Measurements from ENCODE around the gene GP5.

Gene GP5

GRCh38 chr3:194365526-194365925, 33.5 kb downstream of the GP5 start:
- TF ChIP-seq CTCF (IDR thresholded peaks at IDR 0.05; ENCODE audit: extremely low read depth, insufficient read depth, missing control alignments), result no peak
- in situ Hi-C loops (cut with MboI; ENCODE audit: low pct_unique_long_range_greater_than_20kb, low sequenced_read_pairs, unreplicated experiment), result no loop called here
- DNase-seq (ENCODE audit: low spot score), result no peak

- no peak for TF ChIP-seq CTCF (IDR thresholded peaks at IDR 0.05; ENCODE audit: extremely low read depth, insufficient read depth, missing control alignments)
- in situ Hi-C loops (cut with MboI; ENCODE audit: low pct_unique_long_range_greater_than_20kb, low sequenced_read_pairs, unreplicated experiment), result no loop called here
- no peak for DNase-seq (ENCODE audit: low spot score)
Measured at GRCh38 chr3:194364652-194365434, 34.2 kb downstream of the GP5 start.

GRCh38 chr3:194364314-194364651, 34.8 kb downstream of the GP5 start:
- in situ Hi-C loops (cut with MboI; ENCODE audit: low pct_unique_long_range_greater_than_20kb, low sequenced_read_pairs, unreplicated experiment), result no loop called here
- no peak for DNase-seq (ENCODE audit: low spot score)
- TF ChIP-seq CTCF (IDR thresholded peaks at IDR 0.05; ENCODE audit: extremely low read depth, insufficient read depth, missing control alignments), result no peak

- no peak for TF ChIP-seq CTCF (IDR thresholded peaks at IDR 0.05; ENCODE audit: extremely low read depth, insufficient read depth, missing control alignments)
- no peak for DNase-seq (ENCODE audit: low spot score)
- in situ Hi-C loops (cut with MboI; ENCODE audit: low pct_unique_long_range_greater_than_20kb, low sequenced_read_pairs, unreplicated experiment), result no loop called here
Measured at GRCh38 chr3:194360568-194360967, 38.5 kb downstream of the GP5 start.

GRCh38 chr3:194357681-194358080, 41.4 kb downstream of the GP5 start:
- TF ChIP-seq CTCF (IDR thresholded peaks at IDR 0.05; ENCODE audit: extremely low read depth, insufficient read depth, missing control alignments), result no peak
- no peak for DNase-seq (ENCODE audit: low spot score)
- in situ Hi-C loops (cut with MboI; ENCODE audit: low pct_unique_long_range_greater_than_20kb, low sequenced_read_pairs, unreplicated experiment), result no loop called here

GRCh38 chr3:194355379-194355778, 43.7 kb downstream of the GP5 start:
- TF ChIP-seq CTCF (IDR thresholded peaks at IDR 0.05; ENCODE audit: extremely low read depth, insufficient read depth, missing control alignments), result no peak
- no peak for DNase-seq (ENCODE audit: low spot score)
- in situ Hi-C loops (cut with MboI; ENCODE audit: low pct_unique_long_range_greater_than_20kb, low sequenced_read_pairs, unreplicated experiment), result no loop called here
